ENCODE data around the gene KRTAP12-3. TPM values are rescaled to one million over a fixed set of nuclear protein-coding genes. Genes with fewer than 3 reads are reported as not detected.

KRTAP12-3 gene, protein sequence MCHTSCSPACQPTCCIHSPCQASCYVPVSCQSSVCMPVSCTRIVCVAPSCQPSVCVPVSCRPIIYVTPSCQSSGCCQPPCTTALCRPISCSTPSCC
- total RNA-seq = not detected in 2 replicates

GRCh38 chr21:44657635-44658540 is at the start of gene KRTAP12-3:
TSS of gene KRTAP12-3 (plus strand) at chr21:44657932. CDS start at chr21:44657980, 48 bp downstream.

GRCh38 chr21:44612029-44612486 is 45.7 kb upstream of the KRTAP12-3 start, which contains the start of gene KRTAP10-8:
TSS of gene KRTAP10-8 (plus strand) at chr21:44612079. CDS start at chr21:44612101, 22 bp downstream.

GRCh38 chr21:44626673-44627143 is 31.0 kb upstream of the KRTAP12-3 start, which contains the start of gene KRTAP10-9:
TSS of gene KRTAP10-9 (plus strand) at chr21:44627093. CDS start at chr21:44627172, 79 bp downstream.

GRCh38 chr21:44637018-44637850 is 20.5 kb upstream of the KRTAP12-3 start, which contains the start of gene KRTAP10-10:
TSS of gene KRTAP10-10 (plus strand) at chr21:44637356. CDS start at chr21:44637418, 62 bp downstream.

DNA sequence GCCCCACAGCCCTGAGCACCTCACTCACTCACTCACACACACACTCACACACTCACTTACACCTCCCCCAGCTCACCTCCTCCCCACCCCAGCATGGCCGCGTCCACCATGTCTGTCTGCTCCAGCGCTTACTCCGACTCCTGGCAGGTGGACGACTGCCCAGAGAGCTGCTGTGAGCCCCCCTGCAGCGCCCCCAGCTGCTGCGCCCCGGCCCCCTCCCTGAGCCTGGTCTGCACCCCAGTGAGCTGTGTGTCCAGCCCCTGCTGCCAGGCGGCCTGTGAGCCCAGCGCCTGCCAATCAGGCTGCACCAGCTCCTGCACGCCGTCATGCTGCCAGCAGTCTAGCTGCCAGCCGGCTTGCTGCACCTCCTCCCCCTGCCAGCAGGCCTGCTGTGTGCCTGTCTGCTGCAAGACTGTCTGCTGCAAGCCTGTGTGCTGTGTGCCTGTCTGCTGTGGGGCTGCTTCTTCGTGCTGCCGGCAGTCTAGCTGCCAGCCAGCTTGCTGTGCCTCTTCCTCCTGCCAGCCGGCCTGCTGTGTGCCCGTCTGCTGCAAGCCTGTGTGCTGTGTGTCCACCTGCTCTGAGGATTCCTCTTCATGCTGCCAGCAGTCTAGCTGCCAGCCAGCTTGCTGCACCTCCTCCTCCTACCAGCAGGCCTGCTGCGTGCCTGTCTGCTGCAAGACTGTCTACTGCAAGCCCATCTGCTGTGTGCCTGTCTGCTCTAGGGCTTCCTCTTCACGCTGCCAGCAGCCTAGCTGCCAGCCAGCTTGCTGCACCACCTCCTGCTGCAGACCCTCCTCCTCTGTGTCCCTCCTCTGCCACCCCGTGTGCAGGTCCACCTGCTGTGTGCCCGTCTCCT is 11.1 kb upstream of the KRTAP12-3 start, which contains the start of gene KRTAP10-11:
Gene KRTAP10-11 (plus strand): TSS at position 49 of the 856 bp plus-strand sequence. CDS start 45 bp downstream, at position 94.

GRCh38 chr21:44654576-44655175 is 3.1 kb upstream of the KRTAP12-3 start, which contains the start of gene KRTAP12-4:
TSS of gene KRTAP12-4 (minus strand) at chr21:44654659. CDS start at chr21:44654614, 45 bp downstream.

GRCh38 chr21:44666401-44667320 is 8.9 kb downstream of the KRTAP12-3 start, which contains the start of gene KRTAP12-2:
TSS of gene KRTAP12-2 (minus strand) at chr21:44666927. CDS start at chr21:44666886, 41 bp downstream.

GRCh38 chr21:44681861-44682579 is 24.3 kb downstream of the KRTAP12-3 start, which contains the start of gene KRTAP12-1:
TSS of gene KRTAP12-1 (minus strand) at chr21:44682163. CDS start at chr21:44682123, 40 bp downstream.

GRCh38 chr21:44697172-44697810 is 39.6 kb downstream of the KRTAP12-3 start, which contains the start of gene KRTAP10-12:
TSS of gene KRTAP10-12 (plus strand) at chr21:44697172. CDS start at chr21:44697202, 30 bp downstream.

Other genes with a start within 250 kb of the KRTAP12-3 start
- 0.99 and 1.2 TPM in 2 replicates for gene LRRC3, start 202.4 kb upstream of the KRTAP12-3 start, total RNA-seq
- gene KRTAP10-1, start 117.7 kb upstream of the KRTAP12-3 start, total RNA-seq = not detected in 2 replicates
- not detected in 2 replicates for gene KRTAP10-2, start 106.4 kb upstream of the KRTAP12-3 start, total RNA-seq
- gene KRTAP10-3, start 99.1 kb upstream of the KRTAP12-3 start, total RNA-seq = not detected in 2 replicates
- not detected in 2 replicates for gene KRTAP10-4, start 84.2 kb upstream of the KRTAP12-3 start, total RNA-seq
- gene KRTAP10-5, start 77.3 kb upstream of the KRTAP12-3 start, total RNA-seq = not detected in 2 replicates
- gene KRTAP10-6, start 65.4 kb upstream of the KRTAP12-3 start, total RNA-seq = not detected in 2 replicates
- not detected in 2 replicates for gene KRTAP10-7, start 57.3 kb upstream of the KRTAP12-3 start, total RNA-seq
- not detected in 2 replicates for gene KRTAP10-8, start 45.9 kb upstream of the KRTAP12-3 start, total RNA-seq
- not detected in 2 replicates for gene KRTAP10-9, start 30.8 kb upstream of the KRTAP12-3 start, total RNA-seq
- not detected in 2 replicates for gene KRTAP10-10, start 20.6 kb upstream of the KRTAP12-3 start, total RNA-seq
- not detected in 2 replicates for gene KRTAP10-11, start 11.5 kb upstream of the KRTAP12-3 start, total RNA-seq
- gene KRTAP12-4, start 3.3 kb upstream of the KRTAP12-3 start, total RNA-seq = not detected in 2 replicates
- gene KRTAP12-2, start 9.0 kb downstream of the KRTAP12-3 start, total RNA-seq = not detected in 2 replicates
- not detected in 2 replicates for gene KRTAP12-1, start 24.2 kb downstream of the KRTAP12-3 start, total RNA-seq
- not detected in 2 replicates for gene KRTAP10-12, start 39.2 kb downstream of the KRTAP12-3 start, total RNA-seq
- not detected in 2 replicates for gene TSPEAR, start 53.6 kb downstream of the KRTAP12-3 start, total RNA-seq
- gene UBE2G2, start 143.9 kb downstream of the KRTAP12-3 start, total RNA-seq = 76.3 and 103 TPM in 2 replicates
- 77.2 and 91.3 TPM in 2 replicates for gene SUMO3, start 160.1 kb downstream of the KRTAP12-3 start, total RNA-seq
- 299 and 366 TPM in 2 replicates for gene PTTG1IP, start 215.8 kb downstream of the KRTAP12-3 start, total RNA-seq